Ovary (tissue), 9 donors: ENCODE data around the gene APOBEC3H. TPM values are rescaled to one million over a fixed set of nuclear protein-coding genes. Genes with fewer than 3 reads are reported as not detected.

Source experiments
- DNase-seq, 5 donors: peaks; one replicate each; pipeline ENCODE4 v3.0.0-alpha.2; 2019 to 2020
- H3K27ac ChIP-seq, 2 donors: fragments of 200-600 bp; one replicate each; pipeline versions ENCODE4 v1.5.1 to v1.8.0; 2019 to 2022
- H3K27me3 ChIP-seq: fragments of 200-600 bp; one replicate; pipeline ENCODE4 v1.8.0; 2022
- H3K36me3 ChIP-seq: fragments of 200-600 bp; sonication (generic); one replicate; pipeline ENCODE4 v1.5.1; 2019
- H3K4me1 ChIP-seq: one replicate; pipeline ENCODE4 v1.8.1; 2013; ENCODE audit warnings: mild to moderate bottlenecking, moderate library complexity; ENCODE audit not compliant: insufficient read depth
- H3K4me3 ChIP-seq: fragments of 200-600 bp; sonication (generic); one replicate; pipeline ENCODE4 v1.5.1; 2017
- H3K9me3 ChIP-seq, 2 donors: fragments of 200-600 bp in 1 of 2; sonication (generic) in 1 of 2; one replicate each; pipeline versions ENCODE4 v1.5.1 to v1.8.1; 2013 to 2019; ENCODE audit warnings: mild to moderate bottlenecking in 1 of 2, moderate library complexity in 1 of 2
- CTCF ChIP-seq, 3 donors: fragments of 450-650 bp in 2 of 3; fragments of 200-600 bp in 1 of 3; IDR thresholded peaks; one replicate each; pipeline versions ENCODE4 v1.5.1 to v1.8.0; 2016 to 2022; ENCODE audit warnings: antibody characterized with exemption in 3 of 3, mild to moderate bottlenecking in 1 of 3
- EP300 ChIP-seq: sonication (generic); formaldehyde crosslinking; IDR thresholded peaks from one replicate; pipeline ENCODE4 v1.6.1; 2017; ENCODE audit warnings: antibody characterized with exemption
- POLR2A ChIP-seq: fragments of 450-650 bp; IDR thresholded peaks from one replicate; pipeline ENCODE4 v1.6.1; 2017; ENCODE audit warnings: antibody characterized with exemption, mild to moderate bottlenecking, moderate library complexity
- WGBS, 3 donors: extraction: QIAGEN DNeasy Blood & Tissue Kit in 1 of 3; methylation state at CpG; one replicate each; pipeline versions ENCODE4 v1.1.5 to v1.1.7; 2013 to 2017; 5-methylcytosine and 5-hydroxymethylcytosine counted together
- intact Hi-C, 4 donors: fragments of 100-400 bp; cut with DNase I; formaldehyde crosslinking; loops; one replicate each; pipeline versions ENCODE4 v1.11.0 to v1.15.1; 2022 to 2023
- polyA plus RNA-seq, 2 donors: library from polyadenylated mRNA; stranded (reverse); fragments of 200-250 nt in 1 of 2; fragments of 350-450 nt in 1 of 2; fragmentation: Illumina TruSeq in 1 of 2; extraction: RNeasy Lipid Tissue Mini Kit (QIAGEN cat#74804) in 1 of 2; gene quantifications; one replicate each; pipeline ENCODE4 v1.2.3, GENCODE V29; 2013 to 2014
- total RNA-seq, 7 donors: library from RNA; depleted of rRNA in 2 of 7; stranded (reverse); fragments of >200 nt in 2 of 7; fragmentation: NEBNext Ultra II Directional in 3 of 7; extraction: Animal tissue kit (Norgen Biotek cat#: 25700) in 3 of 7; gene quantifications; one replicate each; pipeline versions ENCODE4 v1.1.0 to v1.2.4, GENCODE V29; 2016 to 2023
- donor health status: DM: no; HTN: no; CAD: no; lungs with moderate emphysema.
- donor health status: DM: no; HTN: no; CAD: no.
- donor health status: Bipolar disorder and iron deficiency.
- donor health status: DM: yes; HTN: yes; CAD: no.
- donor health status: DM: no; HTN: no; CAD: no.
- donor health status: DM: yes; HTN: yes; CAD: no.

Gene APOBEC3H
- total and polyA plus RNA-seq, 9 donors: 0.23 to 0.97 (median 0.31) TPM; not detected in 6

GRCh38 chr22:39129746-39130145 is 32.7 kb downstream of the APOBEC3H start:
- no peak for TF ChIP-seq EP300
- TF ChIP-seq POLR2A: no peak
- no peak for TF ChIP-seq CTCF (IDR thresholded peaks at IDR 0.05)
- Histone ChIP-seq H3K27me3 (no peaks in the 10 kb centered on the region), H3K9me3 (no peaks in the 10 kb centered on the region), H3K4me3 (no peak overlapping the region), H3K36me3 (no peaks in the 10 kb centered on the region), H3K4me1 (peaks cover 4% of the 10 kb centered on the region), H3K27ac (no peak overlapping the region)
- intact Hi-C loops: loop anchor here in 2 of 4 donors (10.0 kb wide), 3 partner anchors 115 to 345 kb away; partner anchors contain the start of gene APOBEC3C (in 2 of the 2)
- no peak for DNase-seq
- 86 to 89% (median 87%) methylated on average over 9 of the region's 9 CpGs for WGBS, 3 donors

- H3K36me3 ChIP-seq: no peaks in the 10 kb centered on the region
Observed at GRCh38 chr22:39130152-39130704, 33.2 kb downstream of the APOBEC3H start.

GRCh38 chr22:39130892-39131855 is 34.1 kb downstream of the APOBEC3H start:
- Histone ChIP-seq H3K27ac (peak overlapping the region in 1 of 2 donors; percentile 37), H3K4me1 (peaks cover 6% of the 10 kb centered on the region), H3K27me3 (no peaks in the 10 kb centered on the region), H3K36me3 (no peaks in the 10 kb centered on the region), H3K9me3 (no peaks in the 10 kb centered on the region), H3K4me3 (no peak overlapping the region)
- 35 to 51% (median 43%) methylated on average over 20 to 24 of the region's 24 CpGs for WGBS, 3 donors
- TF ChIP-seq CTCF (IDR thresholded peaks at IDR 0.05) (no peak), EP300 (no peak), POLR2A (no peak)
- peak in 1 of 5 donors; percentile 29 for DNase-seq
- intact Hi-C loops: loop anchor here in 1 of 4 donors (10.0 kb wide), 1 partner anchor 116 kb away; the partner anchor contains the start of gene APOBEC3C

More at GRCh38 chr22:39130152-39130704, 33.2 kb downstream of the APOBEC3H start:
- Histone ChIP-seq H3K4me1 (peaks cover 4% of the 10 kb centered on the region), H3K27me3 (no peaks in the 10 kb centered on the region), H3K27ac (no peak overlapping the region), H3K9me3 (no peaks in the 10 kb centered on the region), H3K4me3 (no peak overlapping the region)
- TF ChIP-seq EP300: no peak
- TF ChIP-seq CTCF (IDR thresholded peaks at IDR 0.05): no peak
- TF ChIP-seq POLR2A: no peak
- DNase-seq: no peak
- WGBS, 3 donors: 91 to 94% (median 94%) methylated on average over 8 of the region's 8 CpGs
- intact Hi-C loops: loop anchor here in 1 of 4 donors (10.0 kb wide), 1 partner anchor 115 kb away; the partner anchor contains the start of gene APOBEC3C

- intact Hi-C loops: loop anchor here in 1 of 4 donors (10.0 kb wide), 1 partner anchor 117 kb away; the partner anchor contains the start of gene APOBEC3C
- no peaks in the 10 kb centered on the region for H3K9me3 ChIP-seq
- DNase-seq: no peak
- 80 to 91% (median 85%) methylated on average over 6 of the region's 6 CpGs for WGBS, 3 donors
- TF ChIP-seq EP300 (no peak), POLR2A (no peak), CTCF (IDR thresholded peaks at IDR 0.05) (no peak)
- no peaks in the 10 kb centered on the region for H3K36me3 ChIP-seq
- no peak overlapping the region for H3K4me3 ChIP-seq
- no peak overlapping the region for H3K27ac ChIP-seq
- H3K4me1 ChIP-seq: peaks cover 7% of the 10 kb centered on the region
- H3K27me3 ChIP-seq: no peaks in the 10 kb centered on the region
Observed at GRCh38 chr22:39132281-39132680, 35.2 kb downstream of the APOBEC3H start.
